Measurements from ENCODE around the gene ULBP1. TPM values are rescaled to one million over a fixed set of nuclear protein-coding genes. Genes with fewer than 3 reads are reported as not detected.
A peak's percentile ranks its signal among the peaks of the same experiment; 100 is the strongest.

ULBP1 gene
- total RNA-seq, 1 donor from 2014 or later = 0.11 TPM

- peaks cover 84% of the 10 kb centered on the region for H3K27me3 Mint-ChIP-seq (ENCODE audit: insufficient read depth, low read depth)
- H3K4me1 Mint-ChIP-seq = peaks cover 7% of the 10 kb centered on the region
- TF ChIP-seq EZH2 (IDR thresholded peaks at IDR 0.05) (no peak), CTCF (IDR thresholded peaks at IDR 0.05) (no peak), EZH2phosphoT487 (IDR thresholded peaks at IDR 0.05) (no peak)
- Histone ChIP-seq H2AFZ (replicated peaks) (no peak overlapping the region), H3K79me2 (ENCODE audit: low read depth) (no peaks in the 10 kb centered on the region), H3F3A (ENCODE audit: low read depth) (no peaks in the 10 kb centered on the region), H3K9ac (no peak overlapping the region), H3K36me3 (no peaks in the 10 kb centered on the region), H3K4me1 (peaks cover 5% of the 10 kb centered on the region), H3K4me3 (no peak overlapping the region), H3K27me3 (peaks cover 95% of the 10 kb centered on the region), H3K9me3 (ENCODE audit: low read depth) (no peaks in the 10 kb centered on the region), H4K20me1 (ENCODE audit: low read depth) (peaks cover 19% of the 10 kb centered on the region), H3K27ac (no peak overlapping the region), H3K4me2 (no peak overlapping the region)
- no peaks in the 10 kb centered on the region for H3K36me3 Mint-ChIP-seq
- peaks cover 3% of the 10 kb centered on the region for H3K9me3 Mint-ChIP-seq
- no peak overlapping the region for H3K27ac Mint-ChIP-seq
- no peak for DNase-seq (ENCODE audit: low spot score)
- H3K4me3 Mint-ChIP-seq = peak overlapping the region; percentile 79
Measured at GRCh38 chr6:149939909-149940671, 23.7 kb upstream of the ULBP1 start.

GRCh38 chr6:149940672-149940982, 23.1 kb upstream of the ULBP1 start:
- Mint-ChIP-seq H3K4me3 (peak overlapping the region; percentile 79), H3K36me3 (no peaks in the 10 kb centered on the region), H3K9me3 (peaks cover 3% of the 10 kb centered on the region), H3K4me1 (peaks cover 7% of the 10 kb centered on the region), H3K27me3 (ENCODE audit: insufficient read depth, low read depth) (peaks cover 82% of the 10 kb centered on the region), H3K27ac (no peak overlapping the region)
- peaks cover 19% of the 10 kb centered on the region for H4K20me1 ChIP-seq (ENCODE audit: low read depth)
- H3K27me3 ChIP-seq = peaks cover 95% of the 10 kb centered on the region
- H3K4me2 ChIP-seq = no peak overlapping the region
- no peaks in the 10 kb centered on the region for H3K36me3 ChIP-seq
- H3K4me3 ChIP-seq = no peak overlapping the region
- H2AFZ ChIP-seq (replicated peaks) = no peak overlapping the region
- H3F3A ChIP-seq (ENCODE audit: low read depth) = no peaks in the 10 kb centered on the region
- no peak overlapping the region for H3K9ac ChIP-seq
- TF ChIP-seq EZH2phosphoT487 (IDR thresholded peaks at IDR 0.05) (no peak), CTCF (IDR thresholded peaks at IDR 0.05) (no peak), EZH2 (IDR thresholded peaks at IDR 0.05) (no peak)
- H3K4me1 ChIP-seq = peaks cover 5% of the 10 kb centered on the region
- no peak overlapping the region for H3K27ac ChIP-seq
- no peaks in the 10 kb centered on the region for H3K79me2 ChIP-seq (ENCODE audit: low read depth)
- no peaks in the 10 kb centered on the region for H3K9me3 ChIP-seq (ENCODE audit: low read depth)
- DNase-seq (ENCODE audit: low spot score) = no peak

- no peak within 1 kb of the TSS for H3K27ac Mint-ChIP-seq
- no peaks in the 10 kb centered on the region for H3K36me3 Mint-ChIP-seq
- H3K27me3 Mint-ChIP-seq (ENCODE audit: insufficient read depth, low read depth) = peaks cover 78% of the 10 kb centered on the region
- H3K27me3 ChIP-seq = peaks cover 95% of the 10 kb centered on the region
- H4K20me1 ChIP-seq (ENCODE audit: low read depth) = peaks cover 19% of the 10 kb centered on the region
- peak within 1 kb of the TSS; percentile 91 for H3K4me2 ChIP-seq
- no peak within 1 kb of the TSS for H3K27ac ChIP-seq
- no peak within 1 kb of the TSS for H3K9ac ChIP-seq
- no peaks in the 10 kb centered on the region for H3K9me3 ChIP-seq (ENCODE audit: low read depth)
- H3K4me3 ChIP-seq = peak within 1 kb of the TSS; percentile 57
- H3K4me3 Mint-ChIP-seq = peak within 1 kb of the TSS; percentile 91
- H3K9me3 Mint-ChIP-seq = peaks cover 3% of the 10 kb centered on the region
- peak within 1 kb of the TSS; percentile 75 for H2AFZ ChIP-seq (replicated peaks)
- no peaks in the 10 kb centered on the region for H3K36me3 ChIP-seq
- DNase-seq (ENCODE audit: low spot score) = peak; percentile 83
- H3F3A ChIP-seq (ENCODE audit: low read depth) = no peaks in the 10 kb centered on the region
- TF ChIP-seq CTCF (IDR thresholded peaks at IDR 0.05) (no peak), EZH2 (IDR thresholded peaks at IDR 0.05) (peak; percentile 89), EZH2phosphoT487 (IDR thresholded peaks at IDR 0.05) (peak; percentile 27)
- H3K4me1 Mint-ChIP-seq = peaks cover 7% of the 10 kb centered on the region
- H3K79me2 ChIP-seq (ENCODE audit: low read depth) = no peaks in the 10 kb centered on the region
- H3K4me1 ChIP-seq = peaks cover 5% of the 10 kb centered on the region
Measured at GRCh38 chr6:149941583-149942460, 21.9 kb upstream of the ULBP1 start, which contains the start of gene ULBP2. ULBP2 (plus strand) TSS chr6:149942014; CDS start chr6:149942073, 59 bp downstream.

All from neural progenitor cell (in vitro differentiated cells).